Cardiac muscle cell (in vitro differentiated cells and primary cell): ENCODE data around the gene SDF2L1. TPM values are rescaled to one million over a fixed set of nuclear protein-coding genes. Genes with fewer than 3 reads are reported as not detected.

Experiments used
- DNase-seq, 2 donors: peaks; one replicate each; pipeline versions ENCODE4 v3.0.0 to v3.0.0-alpha.2; 2010 to 2017; ENCODE audit warnings: low read depth in 1 of 2, low spot score in 1 of 2
- H3K27ac ChIP-seq: fragments of 200-600 bp; sonication (generic); 2 replicates; pipeline ENCODE4 v1.5.1; 2016
- H3K27me3 ChIP-seq: fragments of 200-600 bp; sonication (generic); 2 replicates; pipeline ENCODE4 v1.6.0; 2016; ENCODE audit warnings: control low read depth
- H3K36me3 ChIP-seq: fragments of 200-600 bp; sonication (generic); 2 replicates; pipeline ENCODE4 v1.5.1; 2016; ENCODE audit warnings: control low read depth
- H3K4me1 ChIP-seq: fragments of 200-600 bp; sonication (generic); 2 replicates; pipeline ENCODE4 v1.8.1; 2017; ENCODE audit warnings: low read depth, mild to moderate bottlenecking, mixed run types
- H3K4me3 ChIP-seq: fragments of 200-600 bp; sonication (generic); 2 replicates; pipeline ENCODE4 v1.5.1; 2016; ENCODE audit warnings: mild to moderate bottlenecking
- H3K9me3 ChIP-seq: fragments of 200-600 bp; sonication (generic); 2 replicates; pipeline ENCODE4 v1.5.1; 2017; ENCODE audit warnings: low read depth, mild to moderate bottlenecking, control low read depth
- polyA plus RNA-seq: library from polyadenylated mRNA; unstranded; fragments of >200 nt; fragmentation: Nextera tagmentation; extraction: Ambion mirVana; gene quantifications from 2 replicates; pipeline ENCODE4 v1.2.1, GENCODE V29; 2016
- total RNA-seq: library from RNA; depleted of rRNA; stranded (reverse); fragments of >200 nt; gene quantifications from 2 replicates; pipeline ENCODE4 v1.2.3, GENCODE V29; 2016
- TF ChIP-seq, protein P1 (sequence below): IDR thresholded peaks from 2 replicates; pipeline ENCODE4 v1.5.1; 2012; ENCODE audit warnings: low read depth, mild to moderate bottlenecking, low read length

The SDF2L1 gene
- total and polyA plus RNA-seq, 2 experiments from 2014 or later: 26.8 to 127 TPM

DNA sequence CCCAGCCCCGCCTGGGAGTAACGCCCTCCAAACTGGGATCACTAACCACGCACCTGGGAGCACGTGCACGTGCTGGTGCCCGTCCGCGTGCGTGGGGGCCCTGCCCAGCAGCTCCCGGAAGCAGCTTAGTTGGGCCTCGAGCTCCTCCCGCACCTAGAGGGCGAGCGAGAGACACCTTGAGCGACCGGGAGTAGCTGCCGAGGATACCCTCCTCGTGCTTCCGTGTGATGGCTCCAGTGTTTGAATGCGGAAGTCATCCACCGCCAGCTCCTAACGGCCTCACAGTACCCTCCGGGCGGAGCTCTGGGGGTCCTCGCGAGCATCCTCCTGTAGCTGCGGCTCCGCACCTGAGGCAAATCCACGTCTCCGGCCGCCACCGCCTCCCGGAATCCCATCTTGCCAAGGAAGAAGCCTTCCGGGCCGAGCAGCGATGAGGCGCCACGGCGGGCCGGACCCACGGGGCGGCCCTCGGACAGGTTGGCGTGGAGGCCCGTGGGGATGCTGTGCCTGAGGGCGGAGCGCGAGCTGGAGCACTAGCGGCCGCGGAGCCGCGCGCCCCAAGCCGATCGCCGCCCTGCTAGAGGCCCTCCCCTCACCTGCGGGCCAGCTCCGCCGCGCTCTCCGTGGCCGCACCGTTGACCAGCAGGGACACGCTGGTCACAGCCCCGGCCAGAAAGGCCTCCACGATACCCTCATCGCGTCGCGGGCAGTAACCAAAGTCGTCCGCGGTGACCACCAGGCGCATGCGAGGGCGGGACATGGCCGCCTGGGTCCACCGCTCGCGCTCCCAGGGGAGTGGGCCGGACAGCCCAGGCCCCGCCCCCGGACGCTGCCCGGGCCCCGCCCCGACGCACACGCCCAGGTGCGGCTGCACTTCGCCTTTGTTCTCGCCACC lies 12.6 kb upstream of the SDF2L1 start, which contains the start of gene YDJC:
YDJC (minus strand) TSS at position 768 of the 895 bp plus-strand sequence; CDS start at position 760, 8 bp downstream.
- no peaks in the 10 kb centered on the region for H3K4me1 ChIP-seq
- H3K27ac ChIP-seq: no peak within 1 kb of the TSS
- H3K27me3 ChIP-seq: no peaks in the 10 kb centered on the region
- H3K36me3 ChIP-seq: no peaks in the 10 kb centered on the region
- H3K9me3 ChIP-seq: no peaks in the 10 kb centered on the region
- H3K4me3 ChIP-seq: peak within 1 kb of the TSS; percentile 72
- DNase-seq: peak; percentile 95
- TF ChIP-seq, protein P1, sequence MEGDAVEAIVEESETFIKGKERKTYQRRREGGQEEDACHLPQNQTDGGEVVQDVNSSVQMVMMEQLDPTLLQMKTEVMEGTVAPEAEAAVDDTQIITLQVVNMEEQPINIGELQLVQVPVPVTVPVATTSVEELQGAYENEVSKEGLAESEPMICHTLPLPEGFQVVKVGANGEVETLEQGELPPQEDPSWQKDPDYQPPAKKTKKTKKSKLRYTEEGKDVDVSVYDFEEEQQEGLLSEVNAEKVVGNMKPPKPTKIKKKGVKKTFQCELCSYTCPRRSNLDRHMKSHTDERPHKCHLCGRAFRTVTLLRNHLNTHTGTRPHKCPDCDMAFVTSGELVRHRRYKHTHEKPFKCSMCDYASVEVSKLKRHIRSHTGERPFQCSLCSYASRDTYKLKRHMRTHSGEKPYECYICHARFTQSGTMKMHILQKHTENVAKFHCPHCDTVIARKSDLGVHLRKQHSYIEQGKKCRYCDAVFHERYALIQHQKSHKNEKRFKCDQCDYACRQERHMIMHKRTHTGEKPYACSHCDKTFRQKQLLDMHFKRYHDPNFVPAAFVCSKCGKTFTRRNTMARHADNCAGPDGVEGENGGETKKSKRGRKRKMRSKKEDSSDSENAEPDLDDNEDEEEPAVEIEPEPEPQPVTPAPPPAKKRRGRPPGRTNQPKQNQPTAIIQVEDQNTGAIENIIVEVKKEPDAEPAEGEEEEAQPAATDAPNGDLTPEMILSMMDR: peak; percentile 61

GRCh38 chr22:21631025-21631424 lies 11.1 kb upstream of the SDF2L1 start:
- H3K27ac ChIP-seq: no peak overlapping the region
- no peaks in the 10 kb centered on the region for H3K9me3 ChIP-seq
- no peaks in the 10 kb centered on the region for H3K27me3 ChIP-seq
- H3K4me1 ChIP-seq: no peaks in the 10 kb centered on the region
- H3K4me3 ChIP-seq: no peak overlapping the region
- no peak for DNase-seq
- TF ChIP-seq, protein P1: no peak
- H3K36me3 ChIP-seq: no peaks in the 10 kb centered on the region

DNA sequence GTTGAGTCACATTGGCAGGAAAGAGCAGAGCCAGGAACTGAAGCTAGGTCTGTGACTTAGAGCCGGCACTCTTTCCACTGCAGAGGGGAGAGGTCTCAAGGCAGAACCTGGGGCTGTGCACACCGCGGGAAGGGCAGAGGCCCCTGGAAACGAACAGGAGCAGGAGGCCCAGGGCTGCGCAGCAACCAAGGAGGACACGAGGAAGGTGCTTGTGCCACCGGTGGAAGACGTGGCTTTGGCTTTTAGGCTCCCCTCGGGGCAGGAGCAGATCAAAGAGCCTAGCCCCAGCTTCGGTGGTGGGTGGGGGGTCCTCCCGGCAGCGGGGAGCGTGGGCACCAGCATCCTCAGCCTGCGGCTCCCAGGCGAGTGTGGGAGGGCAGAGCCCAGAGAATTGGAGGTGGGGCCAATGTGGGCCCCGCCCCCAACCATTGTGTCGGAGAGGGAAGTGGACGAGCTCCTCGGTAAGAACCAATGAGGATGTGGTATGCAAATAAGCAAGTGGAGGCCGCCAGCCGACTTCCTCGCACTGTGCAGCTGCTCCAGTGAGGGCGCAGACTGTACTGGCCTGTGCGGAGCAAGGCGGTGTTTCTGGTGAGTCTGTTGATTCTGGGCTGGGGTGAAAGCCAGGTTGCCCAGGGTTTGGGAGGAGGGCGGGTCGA lies 9.7 kb upstream of the SDF2L1 start, which contains the start of gene CCDC116:
CCDC116 (plus strand) TSS at position 524 of the 659 bp plus-strand sequence. CDS start 422 bp downstream, outside the sequence.
- no peaks in the 10 kb centered on the region for H3K36me3 ChIP-seq
- no peaks in the 10 kb centered on the region for H3K9me3 ChIP-seq
- H3K4me3 ChIP-seq: no peak within 1 kb of the TSS
- no peaks in the 10 kb centered on the region for H3K4me1 ChIP-seq
- DNase-seq: no peak
- TF ChIP-seq, protein P1: no peak
- H3K27ac ChIP-seq: no peak within 1 kb of the TSS
- no peaks in the 10 kb centered on the region for H3K27me3 ChIP-seq

DNA sequence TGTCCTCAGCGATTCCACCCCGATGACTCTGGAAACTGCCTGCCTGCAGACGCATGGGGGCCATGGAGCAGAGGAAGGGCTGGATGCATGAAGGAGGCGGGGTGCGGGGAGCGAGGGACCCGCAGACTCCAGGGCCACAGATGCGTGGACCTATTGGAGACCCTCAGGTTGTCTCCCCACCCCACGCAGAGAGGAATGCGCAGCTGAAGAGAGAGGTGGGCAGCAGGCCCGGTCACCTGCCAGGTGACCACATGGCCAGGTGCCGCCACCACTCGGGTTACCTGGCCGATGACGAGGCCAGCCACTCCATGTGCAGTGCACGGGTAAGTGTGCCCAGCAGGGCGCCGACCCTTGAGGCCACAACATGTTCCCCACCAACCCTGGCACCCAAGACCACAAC lies 9.2 kb upstream of the SDF2L1 start:
- Histone ChIP-seq H3K36me3 (no peaks in the 10 kb centered on the region), H3K27me3 (no peaks in the 10 kb centered on the region), H3K27ac (no peak overlapping the region), H3K4me3 (no peak overlapping the region), H3K4me1 (no peaks in the 10 kb centered on the region), H3K9me3 (no peaks in the 10 kb centered on the region)
- TF ChIP-seq, protein P1: no peak
- no peak for DNase-seq

DNA sequence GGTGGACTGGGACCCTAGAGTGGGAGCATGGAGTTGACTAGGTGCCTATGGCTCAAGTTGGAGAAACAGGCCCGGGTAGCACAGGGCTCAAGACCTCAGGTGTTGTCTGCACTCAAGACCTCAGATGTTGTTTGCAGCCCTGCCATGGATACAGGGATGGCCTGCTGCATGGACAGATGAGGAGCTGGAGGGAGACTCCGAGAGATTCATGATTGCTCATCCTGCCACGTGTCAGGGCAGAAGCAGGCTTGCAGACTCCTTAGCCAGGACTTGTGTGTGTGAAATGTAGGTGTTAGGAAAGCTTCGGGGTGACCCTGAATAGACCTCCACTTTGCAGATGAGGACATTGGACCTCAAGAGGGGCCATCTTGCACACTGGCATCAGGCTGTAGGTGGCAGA lies 8.6 kb upstream of the SDF2L1 start:
- Histone ChIP-seq H3K36me3 (no peaks in the 10 kb centered on the region), H3K4me1 (no peaks in the 10 kb centered on the region), H3K27ac (no peak overlapping the region), H3K9me3 (no peaks in the 10 kb centered on the region), H3K27me3 (no peaks in the 10 kb centered on the region), H3K4me3 (no peak overlapping the region)
- no peak for DNase-seq
- TF ChIP-seq, protein P1: no peak
